ENCODE results near the gene LDLRAD3. TPM values are rescaled to one million over a fixed set of nuclear protein-coding genes. Genes with fewer than 3 reads are reported as not detected.
A peak's percentile ranks its signal among the peaks of the same experiment; 100 is the strongest.

LDLRAD3 gene
- total and polyA plus RNA-seq, 7 donors = 5.9 to 20.7 (median 12.1) TPM

- H3K27me3 ChIP-seq (ENCODE audit: insufficient read depth in 3 of 3, low read length in 2 of 3) = no peaks in the 10 kb centered on the region
- peaks cover 15% of the 10 kb centered on the region for H3K4me1 ChIP-seq
- WGBS, 3 donors = 96 to 100% (median 97%) methylated on average over 2 of the region's 2 CpGs
- H3K27ac ChIP-seq = no peak overlapping the region
- H3K36me3 ChIP-seq (ENCODE audit: insufficient read depth in 1 of 2, low read depth in 1 of 2) = peaks cover 0 to 3% of the 10 kb centered on the region in 2 donors
- intact Hi-C loops (cut with DNase I) = no loop called here
- H3K9me3 ChIP-seq = no peaks in the 10 kb centered on the region
- ATAC-seq (no peak), DNase-seq (no peak)
- no peak overlapping the region for H3K4me3 ChIP-seq
- TF ChIP-seq, protein P1, sequence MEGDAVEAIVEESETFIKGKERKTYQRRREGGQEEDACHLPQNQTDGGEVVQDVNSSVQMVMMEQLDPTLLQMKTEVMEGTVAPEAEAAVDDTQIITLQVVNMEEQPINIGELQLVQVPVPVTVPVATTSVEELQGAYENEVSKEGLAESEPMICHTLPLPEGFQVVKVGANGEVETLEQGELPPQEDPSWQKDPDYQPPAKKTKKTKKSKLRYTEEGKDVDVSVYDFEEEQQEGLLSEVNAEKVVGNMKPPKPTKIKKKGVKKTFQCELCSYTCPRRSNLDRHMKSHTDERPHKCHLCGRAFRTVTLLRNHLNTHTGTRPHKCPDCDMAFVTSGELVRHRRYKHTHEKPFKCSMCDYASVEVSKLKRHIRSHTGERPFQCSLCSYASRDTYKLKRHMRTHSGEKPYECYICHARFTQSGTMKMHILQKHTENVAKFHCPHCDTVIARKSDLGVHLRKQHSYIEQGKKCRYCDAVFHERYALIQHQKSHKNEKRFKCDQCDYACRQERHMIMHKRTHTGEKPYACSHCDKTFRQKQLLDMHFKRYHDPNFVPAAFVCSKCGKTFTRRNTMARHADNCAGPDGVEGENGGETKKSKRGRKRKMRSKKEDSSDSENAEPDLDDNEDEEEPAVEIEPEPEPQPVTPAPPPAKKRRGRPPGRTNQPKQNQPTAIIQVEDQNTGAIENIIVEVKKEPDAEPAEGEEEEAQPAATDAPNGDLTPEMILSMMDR (IDR thresholded peaks at IDR 0.05) = no peak
Measured at GRCh38 chr11:36033936-36034335, 90.1 kb downstream of the LDLRAD3 start.

DNA sequence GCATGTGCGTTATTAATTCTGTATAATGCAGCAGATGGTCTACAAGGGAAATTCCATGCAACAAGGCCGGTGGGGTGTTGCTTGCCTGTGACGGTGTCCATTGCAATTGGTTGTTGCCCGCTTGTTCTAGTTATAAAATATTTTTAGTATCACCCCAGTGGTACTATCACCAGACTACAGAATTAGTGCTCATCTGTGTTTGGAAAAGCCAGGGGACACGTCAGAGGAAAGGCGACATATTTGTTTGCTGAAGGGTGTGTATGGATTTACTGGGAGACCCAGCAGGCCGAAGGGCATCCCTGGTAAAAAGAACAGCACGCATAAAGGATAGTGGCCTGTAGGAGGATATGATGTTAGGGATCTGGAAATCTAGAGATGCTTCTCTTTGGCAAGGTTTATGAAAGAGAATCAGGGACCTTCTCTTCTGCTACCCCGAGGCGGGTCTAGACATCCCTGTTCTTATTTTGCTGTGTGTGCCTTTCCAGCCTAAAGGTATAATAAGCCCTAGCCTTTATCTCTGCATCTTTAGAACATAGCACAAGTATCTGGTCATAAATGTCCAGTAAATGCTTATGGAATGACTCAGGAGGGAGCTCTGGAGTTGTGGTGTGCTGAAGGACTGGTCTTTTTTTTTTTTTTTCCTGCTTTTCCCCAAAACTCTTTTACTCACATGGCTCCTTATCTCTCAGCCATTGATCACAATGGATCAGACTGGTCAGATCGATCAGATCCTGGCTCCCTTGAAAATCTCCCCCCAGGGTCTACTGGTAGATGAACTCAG lies 90.9 kb downstream of the LDLRAD3 start:
- intact Hi-C loops (cut with DNase I) = no loop called here
- Histone ChIP-seq H3K27ac (no peak overlapping the region), H3K4me3 (no peak overlapping the region), H3K9me3 (no peaks in the 10 kb centered on the region), H3K36me3 (ENCODE audit: insufficient read depth in 1 of 2, low read depth in 1 of 2) (peaks cover 0 to under 1% of the 10 kb centered on the region in 2 donors), H3K27me3 (ENCODE audit: insufficient read depth in 3 of 3, low read length in 2 of 3) (no peaks in the 10 kb centered on the region), H3K4me1 (peaks cover 15% of the 10 kb centered on the region)
- 98% methylated on average over 11 of the region's 11 CpGs for WGBS, 3 donors
- TF ChIP-seq, protein P1 (IDR thresholded peaks at IDR 0.05) = no peak
- DNase-seq = no peak
- ATAC-seq = no peak

- ATAC-seq = no peak
- H3K4me1 ChIP-seq = peaks cover 15% of the 10 kb centered on the region
- intact Hi-C loops (cut with DNase I) = no loop called here
- no peak for DNase-seq
- no peaks in the 10 kb centered on the region for H3K27me3 ChIP-seq (ENCODE audit: insufficient read depth in 3 of 3, low read length in 2 of 3)
- H3K9me3 ChIP-seq = no peaks in the 10 kb centered on the region
- TF ChIP-seq, protein P1 (IDR thresholded peaks at IDR 0.05) = no peak
- no peaks in the 10 kb centered on the region for H3K36me3 ChIP-seq (ENCODE audit: insufficient read depth in 1 of 2, low read depth in 1 of 2)
- WGBS, 3 donors = 12 to 32% (median 16%) methylated on average over 1 of the region's 1 CpG
- no peak overlapping the region for H3K27ac ChIP-seq
- H3K4me3 ChIP-seq = no peak overlapping the region
Measured at GRCh38 chr11:36035454-36035853, 91.6 kb downstream of the LDLRAD3 start.

DNA sequence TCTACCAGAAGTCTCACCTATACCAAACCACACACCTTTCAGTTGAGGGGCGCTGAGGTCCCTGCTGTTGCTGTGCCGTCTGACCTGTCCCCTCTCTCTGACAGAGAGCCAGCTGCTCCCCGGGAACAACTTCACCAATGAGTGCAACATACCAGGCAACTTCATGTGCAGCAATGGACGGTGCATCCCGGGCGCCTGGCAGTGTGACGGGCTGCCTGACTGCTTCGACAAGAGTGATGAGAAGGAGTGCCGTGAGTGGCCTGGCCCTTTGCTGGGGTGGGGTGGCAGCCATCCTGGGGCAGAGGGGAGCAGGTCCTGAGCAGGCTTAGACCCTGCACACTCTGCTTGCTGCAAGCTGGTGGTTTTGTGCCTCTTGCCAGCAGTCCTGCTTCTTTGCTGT lies 92.1 kb downstream of the LDLRAD3 start:
- no peak overlapping the region for H3K27ac ChIP-seq
- intact Hi-C loops (cut with DNase I) = no loop called here
- TF ChIP-seq, protein P1 (IDR thresholded peaks at IDR 0.05) = no peak
- H3K9me3 ChIP-seq = no peaks in the 10 kb centered on the region
- 90 to 93% (median 92%) methylated on average over 9 of the region's 9 CpGs for WGBS, 3 donors
- ATAC-seq (peak in 1 of 4 donors; percentile 10), DNase-seq (no peak)
- no peaks in the 10 kb centered on the region for H3K36me3 ChIP-seq (ENCODE audit: insufficient read depth in 1 of 2, low read depth in 1 of 2)
- H3K27me3 ChIP-seq (ENCODE audit: insufficient read depth in 3 of 3, low read length in 2 of 3) = no peaks in the 10 kb centered on the region
- no peak overlapping the region for H3K4me3 ChIP-seq
- H3K4me1 ChIP-seq = peaks cover 15% of the 10 kb centered on the region

Measured in psoas muscle (tissue), 8 donors.